HepG2 (cell line): ENCODE measurements around the gene SLAIN2. TPM values are rescaled to one million over a fixed set of nuclear protein-coding genes. Genes with fewer than 3 reads are reported as not detected.

ENCODE experiments used
- CCDC6 ChIP-seq: sonication (generic); formaldehyde crosslinking; IDR thresholded peaks from 2 replicates; pipeline ENCODE4 v1.8.1; 2022; ENCODE audit warnings: mild to moderate bottlenecking, missing genetic modification reagents, moderate library complexity
- IKZF4 ChIP-seq: sonication (generic); formaldehyde crosslinking; IDR thresholded peaks from 2 replicates; pipeline ENCODE4 v1.5.1; 2020; ENCODE audit warnings: borderline replicate concordance, mild to moderate bottlenecking, low read depth, missing genetic modification reagents; ENCODE audit errors: not compliant biosample characterization
- KIAA2018 ChIP-seq: sonication (generic); formaldehyde crosslinking; IDR thresholded peaks from 2 replicates; pipeline ENCODE4 v1.5.0; 2020; ENCODE audit warnings: mild to moderate bottlenecking, missing genetic modification reagents, borderline replicate concordance
- NFKBIZ ChIP-seq: IDR thresholded peaks from 2 replicates; pipeline ENCODE4 v1.6.1; 2018; ENCODE audit warnings: missing genetic modification reagents, missing compliant biosample characterization
- NKX3-1 ChIP-seq: sonication (generic); formaldehyde crosslinking; IDR thresholded peaks from 2 replicates; pipeline ENCODE4 v1.5.0; 2020; ENCODE audit warnings: missing genetic modification reagents
- PRMT3 ChIP-seq: sonication (generic); formaldehyde crosslinking; IDR thresholded peaks from 2 replicates; pipeline ENCODE4 v1.8.1; 2022; ENCODE audit warnings: low read depth, mild to moderate bottlenecking, moderate library complexity, missing genetic modification reagents, borderline replicate concordance
- RBM22 ChIP-seq: fragments of 200-400 bp; formaldehyde crosslinking; optimal IDR thresholded peaks from 2 replicates; pipeline ENCODE3; 2017; ENCODE audit warnings: mild to moderate bottlenecking, low read length, moderate library complexity
- TEAD2 ChIP-seq: sonication (generic); formaldehyde crosslinking; IDR thresholded peaks from 2 replicates; pipeline ENCODE4 v1.9.0; 2021; ENCODE audit warnings: missing genetic modification reagents
- ZBTB2 ChIP-seq: sonication (generic); formaldehyde crosslinking; IDR thresholded peaks from 2 replicates; pipeline ENCODE4 v1.8.0; 2022; ENCODE audit warnings: low read depth, missing genetic modification reagents
- ZNF253 ChIP-seq: sonication (generic); formaldehyde crosslinking; IDR thresholded peaks from 2 replicates; pipeline ENCODE4 v1.8.0; 2022; ENCODE audit warnings: mild to moderate bottlenecking, missing genetic modification reagents, borderline replicate concordance
- ZNF260 ChIP-seq: sonication (generic); formaldehyde crosslinking; IDR thresholded peaks from 2 replicates; pipeline ENCODE4 v1.4.0; 2020; ENCODE audit warnings: missing genetic modification reagents, low read depth, mild to moderate bottlenecking, borderline replicate concordance
- ZNF30 ChIP-seq: sonication (generic); formaldehyde crosslinking; IDR thresholded peaks from 2 replicates; pipeline ENCODE4 v1.5.0; 2020; ENCODE audit warnings: mild to moderate bottlenecking, missing genetic modification reagents
- ZNF552 ChIP-seq: sonication (generic); formaldehyde crosslinking; IDR thresholded peaks from 2 replicates; pipeline ENCODE4 v1.9.0; 2022; ENCODE audit warnings: missing genetic modification reagents, mild to moderate bottlenecking, borderline replicate concordance
- ZNF644 ChIP-seq: IDR thresholded peaks from 2 replicates; pipeline ENCODE4 v1.6.1; 2016; ENCODE audit warnings: low read depth
- ZNF766 ChIP-seq: sonication (generic); formaldehyde crosslinking; IDR thresholded peaks from 2 replicates; pipeline ENCODE4 v1.5.0; 2020; ENCODE audit warnings: missing genetic modification reagents, borderline replicate concordance
- polyA plus RNA-seq, 8 experiments: library from polyadenylated mRNA; depleted of rRNA in 3 of 8; stranded (reverse) in 7 of 8; unstranded in 1 of 8; fragments of >200 nt; fragmentation: Illumina TruSeq in 4 of 8; extraction: Trizol in 4 of 8; gene quantifications; 2 replicates each; pipeline versions ENCODE4 v1.2.1 to v1.2.3, GENCODE V29; 2011 to 2016; ENCODE audit warnings: low read depth in 4 of 8, missing spikeins in 1 of 8, mixed read lengths in 1 of 8; ENCODE audit not compliant: insufficient read depth in 1 of 8
- total RNA-seq, 5 experiments: library from RNA; depleted of rRNA; stranded (reverse); fragments of >200 nt; fragmentation: Illumina TruSeq; extraction: Trizol; gene quantifications; 2 replicates each; pipeline ENCODE4 v1.2.3, GENCODE V29; 2016; ENCODE audit warnings: low read depth in 1 of 5
- TF ChIP-seq, protein P1 (sequence below): sonication (generic); formaldehyde crosslinking; IDR thresholded peaks from 2 replicates; pipeline ENCODE4 v1.8.0; 2022; ENCODE audit warnings: mild to moderate bottlenecking, missing genetic modification reagents, moderate library complexity
- TF ChIP-seq, protein P2 (sequence below): sonication (generic); formaldehyde crosslinking; IDR thresholded peaks from 2 replicates; pipeline ENCODE4 v1.8.0; 2022; ENCODE audit warnings: mild to moderate bottlenecking, missing genetic modification reagents, moderate library complexity

SLAIN2 gene
- total and polyA plus RNA-seq, 2 of the 13 experiments (the other 11 are each of a cell fraction or from before 2014, with no cell fraction given) = 20.7 to 22.5 TPM

DNA sequence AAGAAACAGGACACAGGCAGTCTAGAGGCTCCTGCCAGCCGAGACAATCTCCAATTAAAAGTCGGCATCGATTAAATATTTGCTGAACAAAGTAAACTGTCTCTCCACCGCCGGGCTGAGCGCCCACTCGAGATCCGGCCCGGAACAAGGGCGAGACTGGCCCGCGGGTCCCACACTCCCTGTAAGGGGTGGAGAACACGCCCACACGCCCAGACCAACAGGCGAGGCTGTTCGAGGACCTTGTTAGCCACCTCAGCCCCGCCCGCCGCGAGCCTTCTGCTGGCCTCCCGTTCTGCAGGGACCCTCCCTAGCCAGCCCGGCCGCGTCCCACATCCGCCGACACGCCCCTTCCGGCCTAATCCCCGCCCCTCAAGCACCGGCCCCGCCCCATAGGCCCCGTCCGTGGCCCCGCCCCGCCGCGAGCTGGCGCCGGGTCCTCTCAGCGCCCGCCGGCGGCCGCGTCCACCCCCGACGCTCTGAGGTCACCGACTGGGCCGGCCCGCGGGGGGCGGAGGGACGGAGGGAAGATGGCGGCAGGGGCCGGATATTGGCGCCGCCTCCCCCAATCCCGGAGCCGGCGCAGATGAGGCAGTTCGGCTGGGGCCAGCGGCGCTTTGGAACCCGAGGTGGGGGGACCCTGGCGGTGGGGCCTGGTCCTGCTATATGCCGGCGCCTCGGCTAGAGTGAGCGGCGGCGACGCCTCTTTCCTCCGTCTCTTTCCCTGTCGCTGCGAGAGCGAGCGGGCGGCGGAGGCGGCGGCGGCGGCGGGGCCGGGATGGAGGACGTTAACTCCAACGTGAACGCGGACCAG, at the start of gene SLAIN2 (continued):
- TF ChIP-seq KIAA2018 (CRISPR knock-in tag) (no peak), ZNF30 (no peak), ZNF260 (CRISPR knock-in tag) (no peak), IKZF4 (CRISPR knock-in tag) (no peak), ZNF766 (CRISPR knock-in tag) (no peak), CCDC6 (CRISPR knock-in tag) (0 out of 2 replicates have a peak, but pooled peaks have one; percentile 26), TEAD2 (CRISPR knock-in tag) (no peak), ZNF644 (no peak), ZBTB2 (CRISPR knock-in tag) (peak; percentile 90), ZNF253 (CRISPR knock-in tag) (no peak), PRMT3 (CRISPR knock-in tag) (no peak), ZNF552 (no peak), NKX3-1 (no peak), NFKBIZ (CRISPR knock-in tag) (no peak), RBM22 (no peak)
- TF ChIP-seq, protein P1, sequence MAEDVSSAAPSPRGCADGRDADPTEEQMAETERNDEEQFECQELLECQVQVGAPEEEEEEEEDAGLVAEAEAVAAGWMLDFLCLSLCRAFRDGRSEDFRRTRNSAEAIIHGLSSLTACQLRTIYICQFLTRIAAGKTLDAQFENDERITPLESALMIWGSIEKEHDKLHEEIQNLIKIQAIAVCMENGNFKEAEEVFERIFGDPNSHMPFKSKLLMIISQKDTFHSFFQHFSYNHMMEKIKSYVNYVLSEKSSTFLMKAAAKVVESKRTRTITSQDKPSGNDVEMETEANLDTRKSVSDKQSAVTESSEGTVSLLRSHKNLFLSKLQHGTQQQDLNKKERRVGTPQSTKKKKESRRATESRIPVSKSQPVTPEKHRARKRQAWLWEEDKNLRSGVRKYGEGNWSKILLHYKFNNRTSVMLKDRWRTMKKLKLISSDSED = no peak
- TF ChIP-seq, protein P2, sequence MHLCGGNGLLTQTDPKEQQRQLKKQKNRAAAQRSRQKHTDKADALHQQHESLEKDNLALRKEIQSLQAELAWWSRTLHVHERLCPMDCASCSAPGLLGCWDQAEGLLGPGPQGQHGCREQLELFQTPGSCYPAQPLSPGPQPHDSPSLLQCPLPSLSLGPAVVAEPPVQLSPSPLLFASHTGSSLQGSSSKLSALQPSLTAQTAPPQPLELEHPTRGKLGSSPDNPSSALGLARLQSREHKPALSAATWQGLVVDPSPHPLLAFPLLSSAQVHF (CRISPR knock-in tag) = peak; percentile 42; the same call in 1 of the 2 replicates
